NCI-H226 (cell line): ENCODE data around the gene EHD3.

Source experiments
- DNase-seq: peaks from one replicate; pipeline ENCODE4 v3.0.0-alpha.2; 2015

EHD3 gene

DNA sequence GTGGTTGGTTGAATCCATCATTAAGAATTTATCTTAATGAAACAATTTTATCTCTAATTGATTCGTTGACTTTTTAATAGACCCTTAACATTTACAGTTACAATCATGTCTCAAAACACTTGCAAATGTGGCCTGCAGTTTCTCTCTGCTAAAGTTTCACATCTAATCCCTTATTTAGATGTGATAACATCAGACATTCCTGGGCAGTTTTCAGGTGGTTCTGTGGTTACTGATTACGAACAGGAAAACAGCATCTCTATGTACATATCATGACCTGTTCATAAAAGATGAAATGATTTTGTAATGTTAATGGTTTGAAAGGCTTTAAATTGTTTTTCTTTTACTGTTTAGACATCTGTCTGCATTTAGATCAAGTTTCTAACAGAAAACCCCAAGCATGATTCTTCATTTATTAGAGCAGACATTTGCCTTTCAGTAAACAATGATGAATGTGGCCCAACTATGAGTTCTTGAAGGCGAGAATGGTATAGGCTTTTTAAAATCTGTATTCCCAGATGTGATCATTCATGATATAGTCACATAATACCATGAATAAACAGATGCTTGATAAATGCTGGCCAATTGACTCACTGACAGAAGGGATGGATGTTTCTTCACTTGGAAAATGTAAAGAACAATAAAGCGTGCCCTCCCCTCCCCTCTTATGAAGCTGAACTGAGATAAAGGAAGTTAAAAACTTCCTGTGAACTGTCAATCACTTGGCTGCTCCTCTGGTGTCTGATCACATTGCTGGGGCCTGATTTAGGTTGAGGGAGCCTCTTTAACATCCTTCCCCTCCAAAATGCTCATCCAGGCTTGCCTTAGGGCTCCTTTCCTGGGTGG lies 20.1 kb upstream of the EHD3 start:
- no peak for DNase-seq

DNA sequence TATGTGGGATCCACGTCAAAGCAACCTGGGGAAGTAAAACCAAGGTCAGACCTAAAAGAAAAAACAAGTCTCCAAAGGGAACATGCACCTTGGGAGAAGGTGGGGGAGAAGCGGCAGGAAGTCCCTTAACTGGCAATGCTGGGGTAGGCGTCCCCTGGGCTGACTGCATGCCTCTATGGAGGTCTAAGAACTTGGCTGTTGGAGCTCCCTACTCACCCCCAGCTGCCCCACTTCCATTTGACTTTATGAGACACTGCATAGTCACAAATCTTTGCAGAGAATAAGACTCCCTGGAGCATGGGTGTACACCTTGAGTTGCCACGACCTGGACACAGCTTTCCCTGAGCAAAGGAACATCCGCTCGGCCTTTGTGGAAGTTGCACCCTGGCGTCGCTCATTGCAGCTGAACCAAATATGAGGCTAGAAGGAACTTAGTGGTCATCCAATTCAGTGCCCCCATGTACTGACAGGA lies 19.5 kb upstream of the EHD3 start:
- no peak for DNase-seq

DNA sequence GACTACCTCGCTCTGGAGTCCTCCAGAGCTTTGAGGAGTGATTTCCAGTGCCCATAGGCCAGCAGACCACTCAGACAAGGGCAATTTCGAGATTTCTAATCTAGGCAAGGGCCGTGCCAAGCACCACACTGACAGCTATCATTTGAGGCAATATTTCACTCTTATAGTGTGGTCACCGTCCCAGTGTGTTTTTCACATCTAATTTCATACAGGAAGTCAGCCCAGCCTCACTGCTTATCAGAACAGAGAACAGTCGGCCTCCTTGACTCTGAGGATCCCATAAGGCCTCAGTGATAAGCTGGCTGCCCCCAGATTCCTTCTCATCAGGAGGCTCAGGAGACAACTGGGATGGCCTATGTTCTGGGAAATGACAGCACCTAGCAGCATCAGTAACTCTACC lies 17.2 kb upstream of the EHD3 start:
- no peak for DNase-seq

DNA sequence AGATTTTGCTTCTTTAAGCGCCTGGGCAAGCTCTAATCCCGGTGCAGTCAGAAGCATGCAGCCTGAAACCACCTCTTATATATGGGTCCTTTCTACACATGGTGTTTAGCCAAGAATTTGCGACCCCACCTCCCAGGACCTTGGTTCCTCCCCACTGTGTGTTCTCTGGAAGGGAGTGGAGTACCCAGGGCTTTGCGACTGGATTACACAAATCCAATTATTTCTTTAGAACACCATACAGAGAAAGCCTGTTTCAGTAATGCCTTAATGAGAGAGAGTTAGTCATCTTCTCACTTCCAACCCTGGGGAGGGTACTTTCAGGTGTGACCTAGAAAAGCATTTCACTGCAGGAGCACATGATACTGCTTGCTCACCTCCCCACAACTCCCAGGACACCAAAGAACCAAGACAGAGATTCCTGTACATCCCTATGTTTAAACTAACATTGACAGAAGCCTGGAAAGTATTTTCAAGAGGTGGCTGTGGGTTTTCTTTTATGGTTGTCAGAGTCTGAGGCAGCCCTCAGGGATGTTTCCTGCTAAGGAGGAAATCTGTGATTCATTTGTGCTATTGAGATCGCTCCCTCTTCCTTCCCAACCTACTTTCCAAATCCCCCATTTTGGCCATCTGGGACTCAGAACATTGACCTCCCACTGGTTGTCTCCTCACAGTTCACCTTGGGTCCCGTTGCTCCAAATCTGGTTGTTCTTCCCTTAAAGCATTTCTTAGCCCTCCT lies 16.3 kb upstream of the EHD3 start, which contains the start of gene CAPN14:
CAPN14 (minus strand) TSS at position 51 of the 736 bp plus-strand sequence. CDS start 12,068 bp downstream, outside the sequence.
- no peak for DNase-seq

DNA sequence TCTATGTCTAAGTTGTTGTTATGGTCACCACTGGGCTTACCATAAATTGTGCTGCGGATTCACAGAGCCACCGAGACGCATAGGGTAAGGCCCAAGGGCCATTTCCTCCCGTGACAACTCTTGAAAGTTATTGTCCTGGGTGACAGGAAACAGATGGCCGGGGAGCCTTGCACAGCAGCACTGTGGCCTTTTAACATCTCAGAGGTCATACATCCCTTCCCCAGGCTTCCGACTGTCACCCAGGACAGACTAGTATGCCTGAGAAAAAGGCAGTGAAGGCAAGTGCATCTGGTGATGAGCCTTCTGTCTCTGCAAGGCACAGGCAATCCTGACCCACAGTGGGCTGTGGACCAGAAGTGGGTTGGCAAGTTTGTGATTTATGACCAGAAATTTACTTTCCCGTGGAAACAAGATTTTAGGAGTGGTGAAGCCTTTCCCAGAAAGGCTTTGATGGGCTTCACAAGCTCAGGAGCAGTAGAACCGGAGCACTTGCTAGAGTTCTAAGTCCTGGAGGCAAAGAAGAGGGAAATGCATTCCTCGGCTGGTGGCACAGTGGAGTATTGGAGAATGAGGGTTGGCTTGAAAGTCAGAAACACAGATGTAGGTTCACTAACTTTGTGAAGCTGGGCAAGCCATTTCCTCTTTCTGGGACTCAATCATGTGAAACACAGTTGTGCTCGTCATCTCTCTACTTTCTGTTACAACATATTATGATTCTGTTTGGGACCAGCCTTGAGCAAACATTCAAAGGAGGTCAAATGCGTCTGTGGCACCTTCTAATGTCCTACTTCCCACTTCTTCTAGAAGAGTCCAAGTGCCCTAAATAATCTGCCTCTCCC lies 14.6 kb upstream of the EHD3 start:
- no peak for DNase-seq

DNA sequence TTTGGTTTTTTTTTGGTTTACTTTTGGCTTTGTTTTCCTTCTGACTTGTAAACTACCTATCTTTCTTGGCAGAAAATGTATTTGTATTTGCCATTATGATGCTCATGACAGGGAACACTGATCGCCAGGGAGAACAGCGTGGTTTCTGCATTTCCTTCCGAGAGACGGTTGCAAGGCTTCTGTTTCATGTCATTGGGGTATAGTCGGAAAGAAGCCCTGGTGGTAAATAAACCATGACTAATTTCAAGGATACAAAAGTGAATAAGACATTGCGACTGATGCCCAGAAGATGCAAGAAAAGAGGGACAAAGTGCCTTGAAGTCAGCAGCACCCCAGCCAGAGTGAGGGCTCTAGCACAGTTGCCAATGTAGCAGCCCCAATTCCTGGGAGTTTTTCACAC lies 12.4 kb upstream of the EHD3 start:
- DNase-seq: no peak

DNA sequence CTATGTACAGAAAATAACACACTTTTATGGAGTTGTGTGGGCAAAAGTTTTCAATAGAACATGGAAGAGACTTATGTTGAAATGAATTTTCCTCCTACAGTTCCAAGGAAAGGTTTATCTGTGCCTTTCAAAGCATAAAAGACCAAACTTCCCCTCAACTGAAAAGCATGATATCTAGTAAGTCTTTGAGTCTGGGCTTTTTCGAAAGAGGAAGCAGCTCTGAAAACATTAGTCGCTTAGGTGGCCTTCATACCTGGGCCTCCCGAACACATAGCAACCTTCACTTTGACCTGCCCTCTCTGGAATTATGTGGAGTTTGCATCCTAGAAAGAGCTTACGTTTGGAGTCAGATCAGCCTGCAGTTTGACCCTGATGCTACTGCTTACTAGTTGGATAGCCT lies 11.9 kb upstream of the EHD3 start:
- no peak for DNase-seq

DNA sequence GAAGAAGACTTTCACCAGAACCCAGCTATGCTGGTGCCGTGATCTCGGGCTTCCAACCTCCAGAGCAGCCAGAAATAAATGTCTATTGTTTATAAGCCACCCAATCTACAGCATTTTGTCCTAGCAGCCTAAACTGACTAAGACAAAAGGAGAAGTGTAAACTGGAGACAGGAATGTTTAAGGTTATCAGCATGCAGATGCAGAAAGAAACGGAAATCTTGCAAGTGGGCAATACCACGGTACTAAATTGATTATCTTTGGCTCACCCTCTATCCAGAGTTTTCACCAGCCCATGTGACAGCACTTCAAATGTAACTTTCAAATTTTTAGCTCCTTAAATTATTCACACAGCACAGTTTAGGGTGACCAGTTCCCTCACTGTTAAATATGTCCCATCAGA lies 10.9 kb upstream of the EHD3 start:
- no peak for DNase-seq

DNA sequence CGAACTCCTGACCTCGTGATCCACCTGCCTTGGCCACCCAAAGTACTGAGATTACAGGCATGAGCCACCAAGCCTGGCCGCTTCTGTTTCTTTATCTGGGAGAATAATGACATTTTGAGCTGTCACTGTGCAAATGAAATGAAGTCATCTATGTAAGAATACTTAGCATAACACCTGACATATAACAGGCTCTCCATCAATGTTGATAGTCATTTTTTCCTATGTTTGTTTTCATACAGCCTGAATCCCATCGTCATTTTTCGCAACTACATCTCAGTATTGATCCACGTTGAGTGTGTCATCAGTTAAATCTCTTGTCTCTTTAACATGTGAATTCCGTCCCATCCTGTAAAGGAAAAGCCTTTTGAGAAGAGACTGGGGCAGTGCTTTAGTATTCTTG lies 10.2 kb upstream of the EHD3 start:
- no peak for DNase-seq

DNA sequence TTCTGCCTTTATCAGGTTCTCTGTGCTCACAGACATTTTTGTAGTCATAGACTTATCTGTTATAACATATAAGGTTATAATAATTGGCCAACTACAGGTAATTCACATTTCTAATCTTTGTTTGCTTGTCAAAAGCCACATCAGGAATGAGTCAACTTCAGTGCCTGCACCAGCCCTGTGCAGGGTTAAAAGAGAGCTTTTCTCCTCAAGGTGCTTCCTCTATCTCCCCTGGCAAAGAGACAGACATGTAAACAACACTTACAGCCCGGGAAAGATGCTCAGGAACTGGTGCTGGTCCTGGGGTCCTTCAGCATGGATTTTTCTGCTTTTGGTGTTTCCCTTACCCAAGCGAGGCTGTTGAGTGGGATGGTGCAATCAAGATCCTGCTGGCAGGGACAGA lies 7.7 kb upstream of the EHD3 start:
- no peak for DNase-seq

DNA sequence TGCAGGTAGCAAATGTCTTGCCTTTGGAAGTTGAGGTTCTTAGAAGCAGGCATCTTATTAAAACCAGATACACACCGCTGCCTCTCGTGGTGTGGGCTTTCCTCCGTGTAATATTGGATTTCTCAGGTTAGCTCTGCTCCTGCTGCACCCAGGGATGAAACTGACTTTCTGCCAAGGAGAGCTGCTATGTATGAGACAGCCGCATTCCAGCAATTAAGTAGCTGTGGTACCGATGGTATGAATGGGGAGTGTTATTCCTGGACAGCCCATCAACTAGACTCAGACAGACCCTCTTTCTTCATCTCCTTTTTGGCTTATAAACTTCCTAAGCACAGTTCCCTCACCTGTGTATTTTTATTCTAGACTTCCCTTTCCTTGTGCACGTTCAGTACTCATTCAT lies 6.8 kb upstream of the EHD3 start:
- no peak for DNase-seq

DNA sequence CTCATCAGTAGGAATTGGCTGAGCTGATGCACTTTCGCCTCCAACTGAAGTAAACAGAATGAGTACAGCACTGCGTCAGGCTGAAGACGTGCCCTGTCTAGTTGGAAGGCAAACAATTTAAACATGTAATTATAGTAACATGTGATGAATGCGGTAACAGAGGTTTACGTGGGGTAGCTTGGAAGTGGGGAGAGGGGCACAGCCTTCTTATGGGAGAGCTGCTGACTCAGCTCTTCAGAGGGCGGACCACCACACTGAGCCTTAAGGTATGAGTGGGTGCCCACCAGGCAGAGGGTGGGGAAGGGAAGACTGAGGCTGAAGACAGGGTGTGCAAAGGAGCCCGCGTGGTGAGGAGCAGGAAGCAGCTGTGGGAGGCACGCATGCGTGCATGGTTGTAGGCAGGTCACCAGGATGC lies 6.2 kb upstream of the EHD3 start:
- DNase-seq: no peak

DNA sequence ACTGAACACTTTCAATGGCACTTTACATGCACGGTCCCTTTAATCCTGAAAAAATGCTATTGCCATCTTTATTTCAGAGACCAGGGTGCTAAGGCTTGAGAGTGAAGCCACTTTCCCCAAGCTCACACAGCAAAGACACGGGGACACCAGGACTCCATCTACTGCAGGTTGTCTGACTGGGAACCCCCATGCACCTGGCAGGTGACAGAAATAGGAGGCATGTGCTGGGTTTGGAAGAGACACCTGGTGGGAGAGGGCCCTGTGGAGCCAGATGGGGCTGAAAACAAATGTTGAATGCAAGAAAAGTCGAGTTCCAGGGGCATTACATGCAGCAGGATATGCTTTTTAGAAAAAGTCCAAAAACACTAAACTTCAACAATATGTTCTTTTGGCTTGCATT lies 5.2 kb upstream of the EHD3 start:
- DNase-seq: no peak

DNA sequence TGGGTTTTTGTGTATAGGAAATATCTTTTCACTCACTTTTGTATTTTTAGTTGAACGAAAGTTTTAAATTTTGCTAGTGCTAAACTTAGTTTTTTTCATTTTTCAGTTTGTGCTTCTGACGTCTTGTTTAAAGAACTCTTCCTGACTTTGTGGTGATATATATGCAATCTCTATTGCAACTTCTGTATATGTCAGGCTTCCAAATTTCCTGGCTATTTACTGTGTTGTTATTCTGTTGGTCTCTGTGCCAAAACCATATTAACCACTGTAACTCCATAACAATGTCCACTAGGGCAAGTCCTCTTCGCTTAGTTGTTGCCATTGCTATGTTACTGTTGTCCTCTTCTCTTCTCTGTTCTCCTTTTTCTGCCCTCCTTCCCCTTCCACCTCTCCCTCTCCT lies 3.2 kb upstream of the EHD3 start:
- DNase-seq: no peak

DNA sequence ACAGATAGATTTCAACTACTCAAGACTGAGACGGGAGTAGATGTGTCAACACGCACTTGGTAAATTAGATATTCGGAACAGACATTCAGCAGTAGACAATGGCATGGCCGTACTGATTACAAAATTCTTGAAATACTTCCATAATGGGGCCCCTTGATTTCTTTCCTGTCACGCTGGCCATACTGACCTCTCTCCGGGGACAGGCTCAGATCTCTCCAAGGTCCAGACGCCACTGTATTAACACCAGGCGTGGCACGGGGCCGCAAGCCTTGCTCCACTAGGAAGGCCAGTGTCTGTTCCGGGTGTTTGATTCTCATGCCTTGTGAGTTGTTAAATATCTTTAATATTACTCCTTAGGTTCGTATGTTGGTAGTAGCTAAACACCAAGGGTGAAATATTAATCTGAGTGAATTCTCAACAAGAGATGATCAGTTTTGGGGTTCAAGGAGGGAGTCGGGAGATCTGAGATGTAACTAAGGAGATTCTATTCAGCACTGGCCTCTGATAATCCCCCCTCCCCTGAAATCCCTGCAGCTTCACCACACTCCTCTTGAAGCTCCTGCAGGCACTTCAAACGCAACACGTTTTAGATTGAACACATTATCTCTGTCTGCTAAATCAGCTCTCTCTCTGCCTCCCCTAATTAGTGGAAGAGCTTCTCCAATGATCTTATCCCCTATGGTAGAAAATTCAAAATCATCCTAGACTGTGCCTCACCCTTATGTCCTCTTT lies 2.2 kb upstream of the EHD3 start:
- DNase-seq: no peak

DNA sequence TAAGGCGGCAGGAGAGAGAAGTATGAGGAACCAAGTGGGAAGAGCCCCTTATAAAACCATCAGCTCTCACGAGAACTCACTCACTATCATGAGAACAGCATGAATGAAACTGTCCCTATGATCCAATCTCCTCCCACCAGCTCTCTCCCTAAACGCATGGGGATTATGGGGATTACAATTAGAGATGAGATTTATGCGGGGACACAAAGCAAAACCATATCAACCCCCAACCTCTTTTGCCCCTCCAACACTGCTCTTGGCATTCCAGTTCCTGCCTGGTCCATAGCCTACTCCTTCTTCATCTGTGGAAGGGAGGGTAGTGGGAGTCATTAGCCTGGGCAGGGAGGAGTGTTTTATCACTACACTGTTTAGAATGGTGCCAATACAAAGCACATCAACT lies 1.4 kb upstream of the EHD3 start:
- DNase-seq: no peak

DNA sequence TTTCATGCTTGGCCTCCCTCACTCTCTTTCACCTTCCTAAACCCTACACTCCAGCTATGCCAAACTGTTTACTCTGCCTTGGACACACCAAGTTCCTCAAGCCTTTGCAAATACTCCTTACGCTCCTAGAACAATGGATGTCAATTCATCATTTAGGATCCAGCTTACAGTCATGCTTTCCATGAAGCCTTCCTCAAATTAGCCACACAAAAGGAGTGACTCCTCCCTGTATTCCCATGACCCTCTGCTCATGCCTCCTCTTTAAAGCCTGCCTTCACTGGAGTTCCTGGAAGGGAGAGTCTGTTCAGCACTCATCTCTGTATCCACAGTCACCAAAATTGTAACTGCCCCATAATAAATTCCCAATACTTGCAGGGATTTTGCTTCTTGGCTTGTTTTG lies 721 bp upstream of the EHD3 start:
- no peak for DNase-seq

DNA sequence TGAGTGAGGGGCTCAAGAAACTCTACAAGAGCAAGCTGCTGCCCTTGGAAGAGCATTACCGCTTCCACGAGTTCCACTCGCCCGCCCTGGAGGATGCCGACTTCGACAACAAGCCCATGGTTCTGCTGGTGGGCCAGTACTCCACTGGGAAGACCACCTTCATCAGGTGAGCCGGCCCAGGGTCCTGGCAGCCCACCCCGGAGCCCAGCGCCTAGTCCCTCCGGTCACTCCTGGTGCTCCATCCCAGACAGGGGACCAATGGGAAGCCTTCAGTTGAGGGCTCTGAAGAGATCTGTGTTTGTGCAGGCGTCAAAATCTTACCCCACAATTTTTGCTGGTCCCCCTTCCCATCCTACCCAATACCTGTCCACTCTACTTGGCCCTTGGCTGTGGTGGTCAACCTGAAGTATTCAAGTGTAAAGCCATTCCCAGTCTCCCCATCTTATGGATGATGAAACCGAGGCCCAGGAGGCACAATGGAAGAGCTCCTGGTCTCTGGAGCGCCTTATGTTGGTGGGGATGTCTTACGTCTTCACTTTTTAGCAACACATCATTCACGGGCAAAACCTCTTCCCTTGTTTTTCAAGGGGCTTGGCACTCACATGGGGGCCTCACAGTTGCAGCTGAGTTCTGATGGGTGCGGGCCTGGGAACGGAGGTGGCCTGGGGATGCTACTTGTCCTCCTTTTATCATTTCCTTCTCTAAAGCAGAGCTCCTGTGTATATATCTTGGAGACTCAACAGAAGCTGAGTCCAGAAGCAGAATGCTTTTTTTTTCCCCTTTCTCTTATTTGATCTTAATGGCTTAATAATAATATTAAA lies 941 bp downstream of the EHD3 start:
- DNase-seq: no peak

DNA sequence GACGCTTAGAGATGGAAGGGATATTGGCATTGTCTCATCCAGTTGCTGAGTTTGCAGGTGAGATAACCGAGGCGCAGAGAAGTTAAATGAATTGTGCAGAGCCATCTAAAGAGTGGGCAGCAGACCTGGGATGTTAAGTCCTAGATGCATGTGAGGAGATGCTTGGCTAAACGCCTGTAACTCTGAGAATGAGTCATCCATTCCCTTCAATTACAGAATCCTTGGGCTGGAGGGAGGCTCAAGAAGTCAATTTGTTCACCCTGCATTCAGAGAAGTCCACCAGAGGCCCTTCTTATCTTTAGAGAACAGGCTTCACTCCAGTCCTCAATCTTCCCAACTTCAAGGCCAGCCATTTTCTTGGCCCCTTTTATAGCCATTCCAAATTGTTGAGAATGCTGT lies 1.6 kb downstream of the EHD3 start:
- peak; percentile 65 for DNase-seq

DNA sequence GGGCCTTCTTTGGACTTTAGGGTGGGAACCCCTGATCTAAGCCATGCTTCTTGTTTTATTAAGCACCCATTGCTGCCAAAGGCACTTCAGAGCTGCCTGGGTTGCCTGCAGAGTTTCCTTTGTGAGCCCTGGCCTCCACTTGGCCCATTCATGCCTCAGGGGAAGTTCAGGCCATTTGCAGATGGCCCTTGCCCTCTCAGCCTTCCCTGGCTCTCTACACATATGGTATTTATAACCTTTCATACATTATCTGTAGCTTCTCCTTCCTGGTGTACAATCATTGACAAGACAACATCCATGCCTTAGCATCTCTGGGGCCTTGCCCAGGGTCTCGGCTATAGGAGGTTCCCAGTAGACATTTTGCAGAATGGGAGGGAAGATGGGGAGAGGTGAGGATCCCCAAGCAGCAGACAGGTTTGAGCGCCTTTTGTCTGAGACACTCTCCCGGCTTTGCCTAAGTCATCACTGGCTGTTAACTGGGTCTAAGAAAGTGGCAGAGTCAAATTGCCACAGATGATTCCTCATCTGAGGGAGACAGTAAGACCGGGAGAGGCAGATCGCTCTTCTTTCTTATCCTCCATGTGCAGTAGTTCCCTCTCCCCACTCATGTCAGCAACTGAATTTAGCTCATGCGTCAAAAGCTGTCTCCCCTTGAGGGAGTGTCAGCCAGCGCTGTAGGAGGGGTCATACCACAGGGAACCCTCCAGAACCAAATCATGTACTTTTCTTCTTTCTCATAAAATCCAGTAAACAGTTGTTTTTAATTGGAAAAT lies 2.7 kb downstream of the EHD3 start:
- no peak for DNase-seq
